ENCODE results near the gene KLHL36. TPM values are rescaled to one million over a fixed set of nuclear protein-coding genes. Genes with fewer than 3 reads are reported as not detected.

KLHL36 gene
- total RNA-seq, 6 donors from 2014 or later, result 44.1 to 92.2 (median 54.2) TPM

DNA sequence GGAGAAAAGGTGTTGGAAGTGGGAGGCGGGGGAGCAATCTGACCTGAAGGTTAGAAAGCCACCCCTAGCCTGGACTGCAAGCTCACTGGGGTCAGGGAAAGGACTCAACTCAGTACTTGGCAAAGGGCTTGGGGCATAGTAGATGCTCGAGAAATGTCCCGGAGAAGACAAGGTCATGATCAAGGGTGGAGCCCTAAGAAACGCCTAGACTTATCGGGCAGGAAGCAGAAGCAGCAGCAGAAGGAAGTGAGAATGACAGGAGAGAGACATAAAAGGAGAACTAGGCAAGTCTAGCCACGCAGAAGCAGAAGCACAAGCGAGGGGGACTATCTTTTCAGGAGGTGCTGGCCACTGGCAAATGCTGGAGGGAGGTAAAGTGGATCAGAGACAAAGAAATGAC, 40.6 kb upstream of the KLHL36 start:
- peak in 1 of 2 donors; percentile 68 for ATAC-seq (ENCODE audit: low FRiP score in 2 of 2)

DNA sequence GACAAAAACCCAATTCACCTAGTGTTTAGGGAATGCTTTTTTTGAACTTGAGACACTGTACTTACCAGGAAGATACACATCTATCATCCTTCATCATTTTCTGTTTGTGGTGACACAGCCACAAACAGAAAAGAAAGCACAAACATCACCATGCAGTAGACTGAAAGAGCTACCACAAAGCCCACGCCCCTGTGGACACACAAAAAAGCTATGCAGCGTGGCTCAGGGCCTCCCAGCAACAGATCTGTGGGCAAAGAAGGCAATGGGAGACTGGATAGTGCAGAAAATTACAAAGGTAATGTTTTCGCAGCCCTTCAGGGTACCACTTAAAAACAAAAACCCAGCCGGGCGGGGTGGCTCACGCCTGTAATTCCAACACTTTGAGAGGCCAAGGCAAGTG, 40.0 kb upstream of the KLHL36 start:
- no peak for DNase-seq
- Histone ChIP-seq H3K36me3 (no peaks in the 10 kb centered on the region), H3K27ac (peak overlapping the region; percentile 47 to 83 (median 72)), H3K27me3 (no peaks in the 10 kb centered on the region), H3K4me3 (no peak overlapping the region), H3K9me3 (no peaks in the 10 kb centered on the region), H3K4me1 (peaks cover 18 to 59% (median 30%) of the 10 kb centered on the region in 4 donors)
- no peak for ATAC-seq (ENCODE audit: low FRiP score in 2 of 2)
- 69 to 73% methylated on average over 6 of the region's 6 CpGs for WGBS, 2 donors
- no peak for TF ChIP-seq POLR2AphosphoS5 (IDR thresholded peaks at IDR 0.05)
- TF ChIP-seq, protein P1, sequence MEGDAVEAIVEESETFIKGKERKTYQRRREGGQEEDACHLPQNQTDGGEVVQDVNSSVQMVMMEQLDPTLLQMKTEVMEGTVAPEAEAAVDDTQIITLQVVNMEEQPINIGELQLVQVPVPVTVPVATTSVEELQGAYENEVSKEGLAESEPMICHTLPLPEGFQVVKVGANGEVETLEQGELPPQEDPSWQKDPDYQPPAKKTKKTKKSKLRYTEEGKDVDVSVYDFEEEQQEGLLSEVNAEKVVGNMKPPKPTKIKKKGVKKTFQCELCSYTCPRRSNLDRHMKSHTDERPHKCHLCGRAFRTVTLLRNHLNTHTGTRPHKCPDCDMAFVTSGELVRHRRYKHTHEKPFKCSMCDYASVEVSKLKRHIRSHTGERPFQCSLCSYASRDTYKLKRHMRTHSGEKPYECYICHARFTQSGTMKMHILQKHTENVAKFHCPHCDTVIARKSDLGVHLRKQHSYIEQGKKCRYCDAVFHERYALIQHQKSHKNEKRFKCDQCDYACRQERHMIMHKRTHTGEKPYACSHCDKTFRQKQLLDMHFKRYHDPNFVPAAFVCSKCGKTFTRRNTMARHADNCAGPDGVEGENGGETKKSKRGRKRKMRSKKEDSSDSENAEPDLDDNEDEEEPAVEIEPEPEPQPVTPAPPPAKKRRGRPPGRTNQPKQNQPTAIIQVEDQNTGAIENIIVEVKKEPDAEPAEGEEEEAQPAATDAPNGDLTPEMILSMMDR (IDR thresholded peaks at IDR 0.05), result no peak
- TF ChIP-seq EP300 (IDR thresholded peaks at IDR 0.05), result no peak
- no peak for TF ChIP-seq POLR2A (IDR thresholded peaks at IDR 0.05)

More for the DNA sequence above, 40.6 kb upstream of the KLHL36 start:
- DNase-seq, result peak in 1 of 2 donors; percentile 67
- H3K9me3 ChIP-seq, result no peaks in the 10 kb centered on the region
- WGBS, 2 donors, result 38 to 40% methylated on average over 7 of the region's 7 CpGs
- H3K27ac ChIP-seq, result peak overlapping the region; percentile 62 to 83 (median 78)
- no peak overlapping the region for H3K4me3 ChIP-seq
- TF ChIP-seq POLR2AphosphoS5 (IDR thresholded peaks at IDR 0.05), result peak in 1 of 2 donors; percentile 55
- peak in 1 of 4 donors; percentile 58 for TF ChIP-seq POLR2A (IDR thresholded peaks at IDR 0.05)
- TF ChIP-seq, protein P1 (IDR thresholded peaks at IDR 0.05), result no peak
- no peaks in the 10 kb centered on the region for H3K27me3 ChIP-seq
- peaks cover 21 to 65% (median 32%) of the 10 kb centered on the region in 4 donors for H3K4me1 ChIP-seq
- H3K36me3 ChIP-seq, result no peaks in the 10 kb centered on the region

DNA sequence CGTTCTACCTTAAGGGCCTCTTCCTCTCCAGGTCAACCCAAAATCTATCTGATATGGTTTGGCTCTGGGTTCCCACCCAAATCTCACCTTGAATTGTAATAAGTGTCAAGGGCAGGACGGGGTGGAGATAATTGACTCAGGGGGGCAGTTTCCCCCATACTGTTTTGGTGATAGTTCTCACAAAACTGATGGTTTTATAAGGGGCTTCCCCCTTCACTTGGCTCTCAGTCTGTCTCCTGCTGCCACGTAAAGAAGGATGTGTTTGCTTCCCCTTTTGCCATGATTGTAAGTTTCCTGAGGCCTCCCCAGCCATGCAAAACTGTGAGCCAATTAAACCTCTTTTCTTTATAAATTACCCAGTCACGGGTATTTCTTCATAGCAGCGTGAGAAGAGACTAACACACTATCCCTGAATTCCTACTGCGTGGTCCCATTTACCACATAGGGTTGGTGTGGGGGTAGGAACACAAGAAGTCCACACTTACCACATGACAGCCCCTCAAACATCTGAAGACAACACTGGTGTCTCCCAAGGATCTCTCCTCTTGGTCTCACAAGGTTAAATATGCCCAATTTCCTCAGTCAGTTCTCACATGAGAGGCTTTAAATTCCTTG, 38.6 kb upstream of the KLHL36 start:
- ATAC-seq (ENCODE audit: low FRiP score in 2 of 2) (no peak), DNase-seq (no peak)
- WGBS, 2 donors, result 75 to 77% methylated on average over 6 of the region's 6 CpGs
- no peak overlapping the region for H3K4me3 ChIP-seq
- H3K27ac ChIP-seq, result peak overlapping the region in 2 of 4 donors; percentile 47 to 83
- TF ChIP-seq POLR2A (IDR thresholded peaks at IDR 0.05) (no peak), POLR2AphosphoS5 (IDR thresholded peaks at IDR 0.05) (no peak), EP300 (IDR thresholded peaks at IDR 0.05) (no peak)
- TF ChIP-seq, protein P1 (IDR thresholded peaks at IDR 0.05), result no peak
- no peaks in the 10 kb centered on the region for H3K36me3 ChIP-seq
- H3K27me3 ChIP-seq, result no peaks in the 10 kb centered on the region
- peaks cover 20 to 56% (median 36%) of the 10 kb centered on the region in 4 donors for H3K4me1 ChIP-seq
- no peaks in the 10 kb centered on the region for H3K9me3 ChIP-seq

DNA sequence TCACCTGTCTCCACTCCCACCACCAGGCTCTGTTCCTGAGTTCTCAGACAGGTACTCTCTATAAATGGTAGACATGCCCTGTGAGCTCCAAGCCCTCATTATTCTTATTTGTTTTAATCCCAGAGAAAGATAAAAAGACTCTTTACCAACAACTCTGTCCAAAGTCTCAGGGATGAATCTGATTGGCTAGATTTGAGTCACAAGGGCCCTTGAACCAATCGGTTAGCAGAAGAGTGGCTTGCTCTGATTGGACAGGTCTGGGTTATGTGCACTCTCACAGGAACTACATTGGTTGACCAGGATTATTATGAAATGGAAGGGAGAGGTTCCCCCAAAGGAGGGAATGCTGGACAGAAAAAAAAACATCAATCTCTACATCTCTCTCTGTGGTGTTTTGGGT, 37.9 kb upstream of the KLHL36 start:
- no peak for TF ChIP-seq EP300 (IDR thresholded peaks at IDR 0.05)
- no peak for TF ChIP-seq POLR2AphosphoS5 (IDR thresholded peaks at IDR 0.05)
- TF ChIP-seq, protein P1 (IDR thresholded peaks at IDR 0.05), result no peak
- TF ChIP-seq POLR2A (IDR thresholded peaks at IDR 0.05), result no peak
- Histone ChIP-seq H3K4me3 (no peak overlapping the region), H3K4me1 (peaks cover 27 to 59% (median 41%) of the 10 kb centered on the region in 4 donors), H3K27me3 (no peaks in the 10 kb centered on the region), H3K36me3 (no peaks in the 10 kb centered on the region), H3K27ac (peak overlapping the region in 1 of 4 donors; percentile 83), H3K9me3 (no peaks in the 10 kb centered on the region)
- DNase-seq (no peak), ATAC-seq (ENCODE audit: low FRiP score in 2 of 2) (no peak)
- WGBS, 2 donors, result 85 to 93% methylated on average over 1 of the region's 1 CpG

DNA sequence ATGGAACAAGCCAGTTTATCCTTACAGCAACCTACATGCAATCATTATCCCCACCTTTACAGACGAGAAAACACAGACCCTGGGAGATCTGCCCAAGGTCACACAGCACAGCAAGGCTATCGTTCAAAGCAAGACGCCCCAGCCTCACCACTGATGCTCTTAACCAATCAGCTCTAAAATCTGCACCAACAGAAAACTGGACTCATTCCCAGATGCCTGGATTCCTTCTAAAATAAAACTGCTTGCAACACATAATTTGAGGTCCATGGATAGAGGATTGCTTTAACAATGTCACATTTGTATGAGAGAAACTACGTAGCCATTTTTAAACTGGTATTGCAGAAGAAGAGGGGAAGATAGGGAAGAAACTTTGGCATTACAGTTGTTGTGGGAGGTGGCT, 37.3 kb upstream of the KLHL36 start:
- 46 to 52% methylated on average over 4 of the region's 4 CpGs for WGBS, 2 donors
- ATAC-seq (ENCODE audit: low FRiP score in 2 of 2), result no peak

More for the DNA sequence above, 37.3 kb upstream of the KLHL36 start:
- H3K9me3 ChIP-seq, result no peaks in the 10 kb centered on the region
- TF ChIP-seq, protein P1 (IDR thresholded peaks at IDR 0.05), result no peak
- TF ChIP-seq POLR2AphosphoS5 (IDR thresholded peaks at IDR 0.05) (no peak), EP300 (IDR thresholded peaks at IDR 0.05) (no peak)
- no peaks in the 10 kb centered on the region for H3K36me3 ChIP-seq
- H3K27me3 ChIP-seq, result no peaks in the 10 kb centered on the region
- peak overlapping the region in 1 of 4 donors; percentile 83 for H3K27ac ChIP-seq
- no peak overlapping the region for H3K4me3 ChIP-seq
- no peak for DNase-seq
- H3K4me1 ChIP-seq, result peaks cover 31 to 65% (median 44%) of the 10 kb centered on the region in 4 donors

All from upper lobe of left lung (tissue), 6 donors.